ENCODE data around the gene GMPR2. TPM values are rescaled to one million over a fixed set of nuclear protein-coding genes. Genes with fewer than 3 reads are reported as not detected.

Gene GMPR2
- total RNA-seq (2014; rRNA removed; shearing (Covaris generic)) (60.6 and 67.0 TPM in 2 replicates), polyA plus RNA-seq (2016; fragmentation: Nextera tagmentation; extraction: Ambion mirVana) (70.6 TPM in 2 replicates)
- long read RNA-seq, transcript GMPR2-223 (10 exons, 1,893 nt), result minor isoform, 12 of 131 reads
- long read RNA-seq, transcript GMPR2-203 (10 exons, 1,652 nt), result major isoform, 70 of 131 reads
- long read RNA-seq, transcript GMPR2-204 (9 exons, 1,864 nt), result minor isoform, 13 of 131 reads
- long read RNA-seq, transcript GMPR2-202 (10 exons, 1,972 nt), result minor isoform, 9 of 131 reads
- long read RNA-seq, partial matches to known transcripts, result 5 of 131 reads
- long read RNA-seq, other reads (novel, unspliced or antisense), result 21 of 131 reads

DNA sequence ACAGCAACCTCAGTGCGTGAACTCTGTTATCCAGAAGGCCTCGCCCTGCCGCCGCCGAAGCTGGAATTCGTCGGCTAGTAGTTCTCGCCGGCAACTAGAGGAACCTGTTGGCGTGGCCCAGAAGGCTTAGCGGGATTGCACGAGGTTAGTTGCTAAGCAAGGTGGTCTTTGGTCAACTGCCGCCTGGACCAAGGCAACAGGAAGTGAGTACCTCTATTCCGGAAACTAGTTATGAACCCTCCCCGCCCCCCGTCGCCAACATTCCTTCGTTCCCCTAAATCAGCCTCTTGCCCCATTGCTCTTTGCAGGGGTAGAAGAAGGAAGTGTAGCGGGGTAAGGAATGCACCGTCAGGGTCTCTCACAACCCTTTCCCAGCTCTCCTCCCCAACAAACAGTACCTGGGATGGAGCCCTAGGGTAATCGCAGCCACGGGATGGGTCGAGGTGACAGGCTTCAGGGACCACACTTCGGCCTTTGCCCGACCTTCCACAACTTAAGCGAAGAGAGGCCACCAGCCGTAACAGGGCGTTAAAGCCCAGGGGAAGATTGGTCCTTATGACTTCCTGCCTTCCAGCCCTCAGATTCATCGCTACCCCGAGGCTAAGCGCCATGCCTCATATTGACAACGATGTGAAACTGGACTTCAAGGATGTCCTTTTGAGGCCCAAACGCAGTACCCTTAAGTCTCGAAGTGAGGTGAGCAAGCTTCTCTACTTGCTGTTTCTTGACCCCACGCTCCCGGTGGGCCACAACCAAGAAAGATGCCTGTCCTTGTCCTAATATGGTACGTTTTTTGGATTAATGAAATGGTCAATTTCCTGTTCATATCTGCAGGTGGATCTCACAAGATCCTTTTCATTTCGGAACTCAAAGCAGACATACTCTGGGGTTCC is at the start of gene GMPR2:
GMPR2 (plus strand) TSS at position 285 of the 893 bp plus-strand sequence; CDS start at position 610, 325 bp downstream.
- DNase-seq (ENCODE audit: low spot score), result peak; percentile 94
- H3K79me2 ChIP-seq (replicated peaks; ENCODE audit: insufficient read depth), result peaks cover 53% of the 10 kb centered on the region
- Mint-ChIP-seq H3K36me3 (ENCODE audit: low read depth) (peaks cover 24% of the 10 kb centered on the region), H3K27ac (peak within 1 kb of the TSS; percentile 95), H3K4me3 (peak within 1 kb of the TSS; percentile 91), H3K4me1 (peaks cover 17% of the 10 kb centered on the region), H3K9me3 (no peaks in the 10 kb centered on the region), H3K27me3 (ENCODE audit: insufficient read depth, low read depth, poor library complexity) (peaks cover 7% of the 10 kb centered on the region)
- no peaks in the 10 kb centered on the region for H3K9me2 ChIP-seq (ENCODE audit: insufficient read depth)
- H3F3A ChIP-seq (replicated peaks; ENCODE audit: low read depth), result peaks cover 7% of the 10 kb centered on the region; the same call in 1 of the 2 replicates
- H3K36me3 ChIP-seq (ENCODE audit: insufficient read depth), result peaks cover 17% of the 10 kb centered on the region; the same call in 1 of the 2 replicates
- peak within 1 kb of the TSS; percentile 97 for H3K4me2 ChIP-seq
- peak; percentile 73 for ATAC-seq
- H3K4me1 ChIP-seq (ENCODE audit: insufficient read depth), result peaks cover 15% of the 10 kb centered on the region
- peaks cover 10% of the 10 kb centered on the region for H4K20me1 ChIP-seq (replicated peaks; ENCODE audit: insufficient read depth)
- TF ChIP-seq, protein P1, sequence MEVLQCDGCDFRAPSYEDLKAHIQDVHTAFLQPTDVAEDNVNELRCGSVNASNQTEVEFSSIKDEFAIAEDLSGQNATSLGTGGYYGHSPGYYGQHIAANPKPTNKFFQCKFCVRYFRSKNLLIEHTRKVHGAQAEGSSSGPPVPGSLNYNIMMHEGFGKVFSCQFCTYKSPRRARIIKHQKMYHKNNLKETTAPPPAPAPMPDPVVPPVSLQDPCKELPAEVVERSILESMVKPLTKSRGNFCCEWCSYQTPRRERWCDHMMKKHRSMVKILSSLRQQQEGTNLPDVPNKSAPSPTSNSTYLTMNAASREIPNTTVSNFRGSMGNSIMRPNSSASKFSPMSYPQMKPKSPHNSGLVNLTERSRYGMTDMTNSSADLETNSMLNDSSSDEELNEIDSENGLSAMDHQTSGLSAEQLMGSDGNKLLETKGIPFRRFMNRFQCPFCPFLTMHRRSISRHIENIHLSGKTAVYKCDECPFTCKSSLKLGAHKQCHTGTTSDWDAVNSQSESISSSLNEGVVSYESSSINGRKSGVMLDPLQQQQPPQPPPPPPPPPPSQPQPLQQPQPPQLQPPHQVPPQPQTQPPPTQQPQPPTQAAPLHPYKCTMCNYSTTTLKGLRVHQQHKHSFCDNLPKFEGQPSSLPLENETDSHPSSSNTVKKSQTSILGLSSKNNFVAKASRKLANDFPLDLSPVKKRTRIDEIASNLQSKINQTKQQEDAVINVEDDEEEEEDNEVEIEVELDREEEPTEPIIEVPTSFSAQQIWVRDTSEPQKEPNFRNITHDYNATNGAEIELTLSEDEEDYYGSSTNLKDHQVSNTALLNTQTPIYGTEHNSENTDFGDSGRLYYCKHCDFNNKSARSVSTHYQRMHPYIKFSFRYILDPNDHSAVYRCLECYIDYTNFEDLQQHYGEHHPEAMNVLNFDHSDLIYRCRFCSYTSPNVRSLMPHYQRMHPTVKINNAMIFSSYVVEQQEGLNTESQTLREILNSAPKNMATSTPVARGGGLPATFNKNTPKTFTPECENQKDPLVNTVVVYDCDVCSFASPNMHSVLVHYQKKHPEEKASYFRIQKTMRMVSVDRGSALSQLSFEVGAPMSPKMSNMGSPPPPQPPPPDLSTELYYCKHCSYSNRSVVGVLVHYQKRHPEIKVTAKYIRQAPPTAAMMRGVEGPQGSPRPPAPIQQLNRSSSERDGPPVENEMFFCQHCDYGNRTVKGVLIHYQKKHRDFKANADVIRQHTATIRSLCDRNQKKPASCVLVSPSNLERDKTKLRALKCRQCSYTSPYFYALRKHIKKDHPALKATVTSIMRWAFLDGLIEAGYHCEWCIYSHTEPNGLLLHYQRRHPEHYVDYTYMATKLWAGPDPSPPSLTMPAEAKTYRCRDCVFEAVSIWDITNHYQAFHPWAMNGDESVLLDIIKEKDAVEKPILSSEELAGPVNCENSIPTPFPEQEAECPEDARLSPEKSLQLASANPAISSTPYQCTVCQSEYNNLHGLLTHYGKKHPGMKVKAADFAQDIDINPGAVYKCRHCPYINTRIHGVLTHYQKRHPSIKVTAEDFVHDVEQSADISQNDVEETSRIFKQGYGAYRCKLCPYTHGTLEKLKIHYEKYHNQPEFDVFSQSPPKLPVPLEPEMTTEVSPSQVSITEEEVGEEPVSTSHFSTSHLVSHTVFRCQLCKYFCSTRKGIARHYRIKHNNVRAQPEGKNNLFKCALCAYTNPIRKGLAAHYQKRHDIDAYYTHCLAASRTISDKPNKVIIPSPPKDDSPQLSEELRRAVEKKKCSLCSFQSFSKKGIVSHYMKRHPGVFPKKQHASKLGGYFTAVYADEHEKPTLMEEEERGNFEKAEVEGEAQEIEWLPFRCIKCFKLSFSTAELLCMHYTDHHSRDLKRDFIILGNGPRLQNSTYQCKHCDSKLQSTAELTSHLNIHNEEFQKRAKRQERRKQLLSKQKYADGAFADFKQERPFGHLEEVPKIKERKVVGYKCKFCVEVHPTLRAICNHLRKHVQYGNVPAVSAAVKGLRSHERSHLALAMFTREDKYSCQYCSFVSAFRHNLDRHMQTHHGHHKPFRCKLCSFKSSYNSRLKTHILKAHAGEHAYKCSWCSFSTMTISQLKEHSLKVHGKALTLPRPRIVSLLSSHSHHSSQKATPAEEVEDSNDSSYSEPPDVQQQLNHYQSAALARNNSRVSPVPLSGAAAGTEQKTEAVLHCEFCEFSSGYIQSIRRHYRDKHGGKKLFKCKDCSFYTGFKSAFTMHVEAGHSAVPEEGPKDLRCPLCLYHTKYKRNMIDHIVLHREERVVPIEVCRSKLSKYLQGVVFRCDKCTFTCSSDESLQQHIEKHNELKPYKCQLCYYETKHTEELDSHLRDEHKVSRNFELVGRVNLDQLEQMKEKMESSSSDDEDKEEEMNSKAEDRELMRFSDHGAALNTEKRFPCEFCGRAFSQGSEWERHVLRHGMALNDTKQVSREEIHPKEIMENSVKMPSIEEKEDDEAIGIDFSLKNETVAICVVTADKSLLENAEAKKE (CRISPR knock-in tag; IDR thresholded peaks at IDR 0.05), result no peak
- 0 out of 2 replicates have a peak, but pooled peaks have one; percentile 1 for TF ChIP-seq CREB1 (CRISPR knock-in tag; IDR thresholded peaks at IDR 0.05; ENCODE audit: low read depth)
- peak; percentile 68 for TF ChIP-seq POLR2AphosphoS5 (IDR thresholded peaks at IDR 0.05; ENCODE audit: low read depth)
- no peak for TF ChIP-seq ZNF114 (CRISPR knock-in tag; IDR thresholded peaks at IDR 0.05)
- peak within 1 kb of the TSS; percentile 93 for H3K27ac ChIP-seq (ENCODE audit: low read depth)
- H2AFZ ChIP-seq, result peak within 1 kb of the TSS; percentile 86
- H3K4me3 ChIP-seq, result peak within 1 kb of the TSS; percentile 81
- H3K27me3 ChIP-seq (ENCODE audit: insufficient read depth), result no peaks in the 10 kb centered on the region
